ENCODE results near the gene PTPRN2. TPM values are rescaled to one million over a fixed set of nuclear protein-coding genes. Genes with fewer than 3 reads are reported as not detected.
"Not testable (repeated sequence)": the region's sequence is repeated elsewhere in the genome, so short reads cannot be mapped to it uniquely, and the experiment has no call there.

The PTPRN2 gene
- polyA plus RNA-seq, 1 donor from 2014 or later: 1.6 TPM

- Mint-ChIP-seq H3K4me1 (no peaks in the 10 kb centered on the region), H3K9me3 (peaks cover 0 to 2% (median 0%) of the 10 kb centered on the region in 3 donors), H3K36me3 (no peaks in the 10 kb centered on the region), H3K4me3 (no peak overlapping the region), H3K27ac (no peak overlapping the region), H3K27me3 (no peaks in the 10 kb centered on the region)
Observed at GRCh38 chr7:157604661-157605381, 982.8 kb downstream of the PTPRN2 start.

GRCh38 chr7:157603716-157604115 lies 983.9 kb downstream of the PTPRN2 start:
- Mint-ChIP-seq H3K27ac (no peak overlapping the region), H3K36me3 (no peaks in the 10 kb centered on the region), H3K27me3 (no peaks in the 10 kb centered on the region), H3K4me3 (no peak overlapping the region), H3K4me1 (no peaks in the 10 kb centered on the region), H3K9me3 (no peaks in the 10 kb centered on the region)

GRCh38 chr7:157603005-157603404 lies 984.6 kb downstream of the PTPRN2 start:
- Mint-ChIP-seq H3K9me3 (no peaks in the 10 kb centered on the region), H3K4me1 (no peaks in the 10 kb centered on the region), H3K36me3 (no peaks in the 10 kb centered on the region), H3K27me3 (no peaks in the 10 kb centered on the region), H3K27ac (no peak overlapping the region), H3K4me3 (no peak overlapping the region)

GRCh38 chr7:157602581-157602980 lies 985.0 kb downstream of the PTPRN2 start:
- no peaks in the 10 kb centered on the region for H3K9me3 Mint-ChIP-seq
- no peak overlapping the region for H3K4me3 Mint-ChIP-seq
- no peaks in the 10 kb centered on the region for H3K36me3 Mint-ChIP-seq
- no peaks in the 10 kb centered on the region for H3K4me1 Mint-ChIP-seq
- H3K27me3 Mint-ChIP-seq: no peaks in the 10 kb centered on the region
- H3K27ac Mint-ChIP-seq: no peak overlapping the region

- Mint-ChIP-seq H3K4me3 (no peak overlapping the region), H3K4me1 (no peaks in the 10 kb centered on the region), H3K36me3 (no peaks in the 10 kb centered on the region), H3K9me3 (no peaks in the 10 kb centered on the region), H3K27me3 (no peaks in the 10 kb centered on the region), H3K27ac (no peak overlapping the region)
Observed at GRCh38 chr7:157602156-157602555, 985.5 kb downstream of the PTPRN2 start.

GRCh38 chr7:157601530-157601929 lies 986.1 kb downstream of the PTPRN2 start:
- Mint-ChIP-seq H3K9me3 (no peaks in the 10 kb centered on the region), H3K4me3 (no peak overlapping the region), H3K4me1 (no peaks in the 10 kb centered on the region), H3K36me3 (no peaks in the 10 kb centered on the region), H3K27ac (no peak overlapping the region), H3K27me3 (no peaks in the 10 kb centered on the region)

GRCh38 chr7:157599491-157599890 lies 988.1 kb downstream of the PTPRN2 start:
- Mint-ChIP-seq H3K27me3 (no peaks in the 10 kb centered on the region), H3K9me3 (no peaks in the 10 kb centered on the region), H3K27ac (no peak overlapping the region)

GRCh38 chr7:157597562-157597961 lies 990.1 kb downstream of the PTPRN2 start:
- Mint-ChIP-seq H3K4me1 (no peaks in the 10 kb centered on the region), H3K9me3 (no peaks in the 10 kb centered on the region), H3K4me3 (no peak overlapping the region), H3K27ac (no peak overlapping the region), H3K27me3 (no peaks in the 10 kb centered on the region), H3K36me3 (no peaks in the 10 kb centered on the region)

More at GRCh38 chr7:157599491-157599890, 988.1 kb downstream of the PTPRN2 start:
- H3K4me1 Mint-ChIP-seq: no peaks in the 10 kb centered on the region
- no peak overlapping the region for H3K4me3 Mint-ChIP-seq
- H3K36me3 Mint-ChIP-seq: no peaks in the 10 kb centered on the region

GRCh38 chr7:157596881-157597280 lies 990.7 kb downstream of the PTPRN2 start:
- H3K27me3 Mint-ChIP-seq: no peaks in the 10 kb centered on the region
- H3K27ac Mint-ChIP-seq: no peak overlapping the region
- H3K4me1 Mint-ChIP-seq: no peaks in the 10 kb centered on the region

GRCh38 chr7:157596471-157596870 lies 991.2 kb downstream of the PTPRN2 start:
- Mint-ChIP-seq H3K27me3 (no peaks in the 10 kb centered on the region), H3K9me3 (no peaks in the 10 kb centered on the region), H3K36me3 (no peaks in the 10 kb centered on the region), H3K27ac (no peak overlapping the region), H3K4me3 (no peak overlapping the region), H3K4me1 (no peaks in the 10 kb centered on the region)

More at GRCh38 chr7:157596881-157597280, 990.7 kb downstream of the PTPRN2 start:
- H3K9me3 Mint-ChIP-seq: no peaks in the 10 kb centered on the region
- H3K36me3 Mint-ChIP-seq: no peaks in the 10 kb centered on the region
- H3K4me3 Mint-ChIP-seq: no peak overlapping the region

- Mint-ChIP-seq H3K27ac (no peak overlapping the region), H3K36me3 (no peaks in the 10 kb centered on the region), H3K9me3 (no peaks in the 10 kb centered on the region), H3K27me3 (no peaks in the 10 kb centered on the region), H3K4me3 (no peak overlapping the region), H3K4me1 (no peaks in the 10 kb centered on the region)
Observed at GRCh38 chr7:157596026-157596425, 991.6 kb downstream of the PTPRN2 start.

GRCh38 chr7:157595086-157595855 lies 992.4 kb downstream of the PTPRN2 start:
- Mint-ChIP-seq H3K4me3 (no peak overlapping the region), H3K9me3 (no peaks in the 10 kb centered on the region), H3K36me3 (no peaks in the 10 kb centered on the region), H3K4me1 (no peaks in the 10 kb centered on the region), H3K27me3 (no peaks in the 10 kb centered on the region), H3K27ac (no peak overlapping the region)

GRCh38 chr7:157594306-157594705 lies 993.3 kb downstream of the PTPRN2 start:
- Mint-ChIP-seq H3K27ac (no peak overlapping the region), H3K4me3 (no peak overlapping the region), H3K4me1 (no peaks in the 10 kb centered on the region), H3K36me3 (no peaks in the 10 kb centered on the region), H3K9me3 (no peaks in the 10 kb centered on the region), H3K27me3 (no peaks in the 10 kb centered on the region)

- Mint-ChIP-seq H3K27me3 (peaks cover 2% of the 10 kb centered on the region), H3K27ac (no peak overlapping the region), H3K36me3 (no peaks in the 10 kb centered on the region), H3K4me3 (no peak overlapping the region), H3K9me3 (no peaks in the 10 kb centered on the region), H3K4me1 (no peaks in the 10 kb centered on the region)
Observed at GRCh38 chr7:157593541-157593940, 994.1 kb downstream of the PTPRN2 start.

- H3K36me3 Mint-ChIP-seq, H3K27ac Mint-ChIP-seq, H3K4me1 Mint-ChIP-seq, H3K4me3 Mint-ChIP-seq, H3K9me3 Mint-ChIP-seq, H3K27me3 Mint-ChIP-seq: not testable (repeated sequence)
Observed at GRCh38 chr7:157592636-157593320, 994.8 kb downstream of the PTPRN2 start.
